Caco-2 (cell line): ENCODE data around the gene SERINC5. TPM values are rescaled to one million over a fixed set of nuclear protein-coding genes. Genes with fewer than 3 reads are reported as not detected.
A peak's percentile ranks its signal among the peaks of the same experiment; 100 is the strongest.

Source experiments
- BruUV-seq: library from RNA; stranded (reverse); fragments of 400-500 nt; replicated peaks from 2 replicates; lab custom pipeline; 2021; lab: Mats Ljungman, UMichigan
- CTCF ChIA-PET: fragments of 300-600 bp; sonication (Branson Sonifier 250); formaldehyde crosslinking; loops from one replicate; lab custom pipeline; 2022; ENCODE audit warnings: antibody characterized with exemption; lab: Charles Lee
- POLR2A ChIA-PET: fragments of 300-600 bp; sonication (Branson Sonifier 250); formaldehyde crosslinking; loops from one replicate; lab custom pipeline; 2022; ENCODE audit warnings: antibody characterized with exemption; lab: Charles Lee
- DNase-seq, 2 experiments: peaks; one replicate each; pipeline versions ENCODE4 v3.0.0 to v3.0.0-alpha.2; 2020 to 2022
- H3K27me3 ChIP-seq: replicated peaks from 2 replicates; pipeline ENCODE4 v1.6.0; 2011; ENCODE audit warnings: low read length; ENCODE audit not compliant: control insufficient read depth, insufficient read depth
- H3K36me3 ChIP-seq: 2 replicates; pipeline ENCODE4 v1.5.1; 2011; ENCODE audit warnings: low read length; ENCODE audit not compliant: control insufficient read depth, insufficient read depth
- H3K4me1 ChIP-seq: fragments of 250-450 bp; sonication (Bioruptor Pico); 2 replicates; pipeline ENCODE4 v1.5.1; 2020; ENCODE audit warnings: mild to moderate bottlenecking
- H3K4me3 ChIP-seq: 2 replicates; pipeline ENCODE4 v1.5.1; 2011; ENCODE audit warnings: low read depth, mild to moderate bottlenecking, control low read depth, low read length
- H3K9me3 ChIP-seq: fragments of 250-450 bp; sonication (Bioruptor Pico); 2 replicates; pipeline ENCODE4 v1.5.1; 2020; ENCODE audit warnings: mild to moderate bottlenecking, moderate library complexity
- H3K27ac Mint-ChIP-seq: one replicate; pipeline ENCODE4 v1.8.0; 2022; ENCODE audit warnings: mixed read lengths; ENCODE audit not compliant: unreplicated experiment
- H3K27me3 Mint-ChIP-seq: one replicate; pipeline ENCODE4 v1.8.0; 2022; ENCODE audit warnings: mixed read lengths; ENCODE audit not compliant: insufficient read depth, unreplicated experiment
- H3K36me3 Mint-ChIP-seq: one replicate; pipeline ENCODE4 v1.8.0; 2022; ENCODE audit warnings: mild to moderate bottlenecking, mixed read lengths; ENCODE audit not compliant: insufficient read depth, unreplicated experiment
- H3K4me1 Mint-ChIP-seq: one replicate; pipeline ENCODE4 v1.8.0; 2022; ENCODE audit warnings: low read depth, mixed read lengths; ENCODE audit not compliant: unreplicated experiment
- H3K4me3 Mint-ChIP-seq: one replicate; pipeline ENCODE4 v1.8.0; 2022; ENCODE audit warnings: mild to moderate bottlenecking, moderate library complexity, mixed read lengths; ENCODE audit not compliant: unreplicated experiment
- H3K9me3 Mint-ChIP-seq: one replicate; pipeline ENCODE4 v1.8.0; 2022; ENCODE audit warnings: mixed read lengths; ENCODE audit not compliant: unreplicated experiment
- CTCF ChIP-seq, 2 experiments: fragments of 200-600 bp in 1 of 2; IDR thresholded peaks; 1 replicate in 1 of 2; 2 replicates in 1 of 2; pipeline versions ENCODE4 v1.5.1 to v1.8.0; 2011 to 2022; ENCODE audit warnings: antibody characterized with exemption in 1 of 2, control low read depth in 1 of 2, inconsistent platforms in 1 of 2, low read depth in 1 of 2, low read length in 1 of 2, mild to moderate bottlenecking in 1 of 2, moderate library complexity in 1 of 2; ENCODE audit not compliant: insufficient read depth in 1 of 2, severe bottlenecking in 1 of 2, unreplicated experiment in 1 of 2
- intact Hi-C: fragments of 100-400 bp; cut with micrococcal nuclease; formaldehyde crosslinking; loops from one replicate; pipeline ENCODE4 v1.10.0; 2022; ENCODE audit not compliant: unreplicated experiment
- total RNA-seq: library from RNA; stranded (reverse); gene quantifications from 2 replicates; pipeline ENCODE4 v1.2.3, GENCODE V29; 2022

The SERINC5 gene
- total RNA-seq, 1 experiment from 2014 or later, result 225 TPM

DNA sequence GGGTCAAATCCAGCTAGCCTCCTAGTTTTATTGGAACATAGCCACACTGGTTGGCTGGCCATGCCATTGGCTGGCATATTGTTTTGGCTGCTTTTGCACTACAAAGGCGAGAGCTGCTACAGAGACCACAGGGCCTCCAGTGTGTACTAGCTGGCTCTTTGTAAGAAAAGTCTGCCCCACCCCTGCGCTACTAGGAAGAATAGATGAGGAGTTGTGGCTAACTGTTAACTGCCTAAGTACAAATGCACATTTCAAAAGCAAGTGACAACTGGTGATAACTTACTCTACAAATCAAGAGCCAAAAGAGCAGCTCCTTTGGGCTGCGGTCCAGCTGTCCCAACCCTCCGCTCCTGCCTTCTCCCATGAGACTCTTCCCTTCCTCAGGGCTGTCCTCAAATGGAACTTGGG, 63.9 kb downstream of the SERINC5 start:
- Histone ChIP-seq H3K27me3 (no peaks in the 10 kb centered on the region), H3K36me3 (peaks cover 2% of the 10 kb centered on the region; the same call in 1 of the 2 replicates), H3K4me3 (no peak overlapping the region), H3K4me1 (peaks cover 74% of the 10 kb centered on the region), H3K9me3 (no peaks in the 10 kb centered on the region)
- POLR2A ChIA-PET, result no interaction called here
- no peak for TF ChIP-seq CTCF (IDR thresholded peaks at IDR 0.05; ENCODE audit: insufficient read depth in 1 of 2, low read depth in 1 of 2, low read length in 1 of 2, severe bottlenecking in 1 of 2, unreplicated experiment in 1 of 2)
- Mint-ChIP-seq H3K27ac (peak overlapping the region; percentile 71), H3K4me1 (peaks cover 54% of the 10 kb centered on the region), H3K9me3 (no peaks in the 10 kb centered on the region), H3K36me3 (peaks cover 89% of the 10 kb centered on the region), H3K27me3 (no peaks in the 10 kb centered on the region), H3K4me3 (no peak overlapping the region)
- DNase-seq, result no peak
- CTCF ChIA-PET, result interaction anchor here (1.2 to 2.5 kb wide), 2 partner anchors 13 to 18 kb away, joined by 4 to 11 read pairs; no protein-coding TSS in a partner anchor
- intact Hi-C loops, result no loop called here
- BruUV-seq, result no TSS peak

GRCh38 chr5:80191397-80191796, 64.5 kb downstream of the SERINC5 start:
- H3K4me3 ChIP-seq, result no peak overlapping the region
- H3K27me3 Mint-ChIP-seq, result no peaks in the 10 kb centered on the region
- no peaks in the 10 kb centered on the region for H3K9me3 ChIP-seq
- H3K27me3 ChIP-seq, result no peaks in the 10 kb centered on the region
- DNase-seq, result no peak
- BruUV-seq, result no TSS peak
- H3K4me1 ChIP-seq, result peaks cover 75% of the 10 kb centered on the region
- H3K4me1 Mint-ChIP-seq, result peaks cover 56% of the 10 kb centered on the region
- intact Hi-C loops, result no loop called here
- ChIA-PET POLR2A (no interaction called here), CTCF (no interaction called here)
- no peak overlapping the region for H3K4me3 Mint-ChIP-seq
- TF ChIP-seq CTCF (IDR thresholded peaks at IDR 0.05; ENCODE audit: insufficient read depth in 1 of 2, low read depth in 1 of 2, low read length in 1 of 2, severe bottlenecking in 1 of 2, unreplicated experiment in 1 of 2), result no peak
- peak overlapping the region; percentile 71 for H3K27ac Mint-ChIP-seq
- H3K36me3 Mint-ChIP-seq, result peaks cover 91% of the 10 kb centered on the region
- peaks cover 2% of the 10 kb centered on the region; the same call in 1 of the 2 replicates for H3K36me3 ChIP-seq
- H3K9me3 Mint-ChIP-seq, result no peaks in the 10 kb centered on the region

DNA sequence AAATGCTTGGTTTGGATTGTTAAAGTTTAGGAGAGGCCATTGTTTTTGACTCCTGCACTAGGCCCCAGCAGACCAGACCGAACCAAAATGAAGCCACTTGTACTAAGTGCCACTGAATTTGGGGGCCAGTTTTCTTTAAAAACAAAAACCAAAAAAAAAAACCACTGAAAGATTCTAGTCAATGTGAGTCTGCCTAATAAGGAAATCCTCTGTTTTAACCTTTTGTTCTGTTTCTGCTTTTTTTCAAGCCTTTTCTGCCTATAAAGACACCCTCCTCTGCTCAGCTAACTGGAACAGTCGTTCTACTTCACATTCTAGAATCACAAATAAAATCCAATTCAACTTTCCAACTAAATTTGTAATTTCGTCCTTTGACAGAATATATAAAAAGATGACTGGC, 64.9 kb downstream of the SERINC5 start:
- no peak overlapping the region for H3K27ac Mint-ChIP-seq
- H3K9me3 Mint-ChIP-seq, result no peaks in the 10 kb centered on the region
- no peaks in the 10 kb centered on the region for H3K9me3 ChIP-seq
- ChIA-PET POLR2A (no interaction called here), CTCF (no interaction called here)
- peaks cover 75% of the 10 kb centered on the region for H3K4me1 ChIP-seq
- no peaks in the 10 kb centered on the region for H3K27me3 ChIP-seq
- intact Hi-C loops, result no loop called here
- no TSS peak for BruUV-seq
- no peak overlapping the region for H3K4me3 ChIP-seq
- H3K36me3 Mint-ChIP-seq, result peaks cover 91% of the 10 kb centered on the region
- TF ChIP-seq CTCF (IDR thresholded peaks at IDR 0.05; ENCODE audit: insufficient read depth in 1 of 2, low read depth in 1 of 2, low read length in 1 of 2, severe bottlenecking in 1 of 2, unreplicated experiment in 1 of 2), result no peak
- H3K4me3 Mint-ChIP-seq, result no peak overlapping the region
- H3K36me3 ChIP-seq, result peaks cover 2% of the 10 kb centered on the region; the same call in 1 of the 2 replicates
- no peak for DNase-seq
- H3K4me1 Mint-ChIP-seq, result peaks cover 54% of the 10 kb centered on the region
- no peaks in the 10 kb centered on the region for H3K27me3 Mint-ChIP-seq
